Activated CD8-positive, alpha-beta T cell treated with anti-CD3 and anti-CD28 coated beads, Interleukin-2, amount 10 ng/mL, durations not matched to agents 7 days and 5 days (primary cell): ENCODE data around the gene LMAN1. TPM values are rescaled to one million over a fixed set of nuclear protein-coding genes. Genes with fewer than 3 reads are reported as not detected.

ENCODE experiments used
- ATAC-seq: fragments of 150-1000 bp; cut with Tn5 transposase; one replicate; pipeline ENCODE4 v1.10.0; 2021; ENCODE audit warnings: moderate library complexity
- CTCF ChIA-PET: fragments of 350-600 bp; sonication (Branson Sonifier 250); formaldehyde crosslinking; loops from one replicate; lab custom pipeline; 2021; ENCODE audit warnings: antibody characterized with exemption; lab: Charles Lee
- POLR2A ChIA-PET: fragments of 350-600 bp; sonication (Branson Sonifier 250); formaldehyde crosslinking; loops from one replicate; lab custom pipeline; 2021; ENCODE audit warnings: antibody characterized with exemption; lab: Charles Lee
- DNase-seq: peaks from one replicate; pipeline ENCODE4 v3.0.0-alpha.2; 2020
- H3K27ac Mint-ChIP-seq: one replicate; pipeline ENCODE4 v1.8.0; 2021; ENCODE audit warnings: mild to moderate bottlenecking, mixed read lengths
- H3K27me3 Mint-ChIP-seq: one replicate; pipeline ENCODE4 v1.8.0; 2021; ENCODE audit warnings: low read depth, mixed read lengths
- H3K36me3 Mint-ChIP-seq: one replicate; pipeline ENCODE4 v1.8.0; 2021; ENCODE audit warnings: low read depth, mixed read lengths
- H3K4me1 Mint-ChIP-seq: one replicate; pipeline ENCODE4 v1.8.0; 2021; ENCODE audit warnings: low read depth, mixed read lengths
- H3K4me3 Mint-ChIP-seq: one replicate; pipeline ENCODE4 v1.8.0; 2021; ENCODE audit warnings: mild to moderate bottlenecking, mixed read lengths
- H3K9me3 Mint-ChIP-seq: one replicate; pipeline ENCODE4 v1.8.0; 2022; ENCODE audit warnings: mixed read lengths; ENCODE audit not compliant: insufficient read depth
- total RNA-seq, 2 experiments: library from RNA; stranded (reverse); gene quantifications; one replicate each; pipeline ENCODE4 v1.2.3, GENCODE V29; 2021

The LMAN1 gene
- total RNA-seq, 2 experiments from 2014 or later = 57.2 to 59.1 TPM

- peaks cover 34% of the 10 kb centered on the region for H3K36me3 Mint-ChIP-seq
- no peak overlapping the region for H3K4me3 Mint-ChIP-seq
- DNase-seq = no peak
- H3K9me3 Mint-ChIP-seq = no peaks in the 10 kb centered on the region
- CTCF ChIA-PET = interaction anchor here (0.6 kb wide), 1 partner anchor 1742 kb away, joined by 3 read pairs; no protein-coding TSS in a partner anchor
- H3K27me3 Mint-ChIP-seq = peaks cover 2% of the 10 kb centered on the region
- no peak for ATAC-seq
- POLR2A ChIA-PET = no interaction called here
- H3K27ac Mint-ChIP-seq = no peak overlapping the region
- H3K4me1 Mint-ChIP-seq = no peaks in the 10 kb centered on the region
Measured at GRCh38 chr18:59325965-59326364, 33.1 kb downstream of the LMAN1 start.

GRCh38 chr18:59324623-59324971 lies 34.5 kb downstream of the LMAN1 start:
- POLR2A ChIA-PET = interaction anchor here (0.6 kb wide), 1 partner anchor 31 kb away, joined by 3 read pairs; no protein-coding TSS in a partner anchor
- DNase-seq (no peak), ATAC-seq (no peak)
- H3K27ac Mint-ChIP-seq = no peak overlapping the region
- H3K4me3 Mint-ChIP-seq = no peak overlapping the region
- H3K4me1 Mint-ChIP-seq = no peaks in the 10 kb centered on the region
- CTCF ChIA-PET = no interaction called here
- H3K9me3 Mint-ChIP-seq = no peaks in the 10 kb centered on the region
- H3K36me3 Mint-ChIP-seq = peaks cover 34% of the 10 kb centered on the region
- H3K27me3 Mint-ChIP-seq = peaks cover 10% of the 10 kb centered on the region

- Mint-ChIP-seq H3K4me1 (no peaks in the 10 kb centered on the region), H3K36me3 (peaks cover 29% of the 10 kb centered on the region), H3K9me3 (no peaks in the 10 kb centered on the region), H3K27ac (no peak overlapping the region), H3K27me3 (peaks cover 11% of the 10 kb centered on the region), H3K4me3 (no peak overlapping the region)
- ATAC-seq (no peak), DNase-seq (no peak)
- POLR2A ChIA-PET = no interaction called here
- CTCF ChIA-PET = no interaction called here
Measured at GRCh38 chr18:59323931-59324622, 35.0 kb downstream of the LMAN1 start.

- H3K4me1 Mint-ChIP-seq = no peaks in the 10 kb centered on the region
- DNase-seq (no peak), ATAC-seq (no peak)
- H3K4me3 Mint-ChIP-seq = no peak within 1 kb of the TSS
- no peaks in the 10 kb centered on the region for H3K36me3 Mint-ChIP-seq
- no peaks in the 10 kb centered on the region for H3K9me3 Mint-ChIP-seq
- CTCF ChIA-PET = interaction anchor here (2.2 to 2.9 kb wide), 2 partner anchors 10 to 84 kb away, joined by 11 to 14 read pairs; no protein-coding TSS in a partner anchor
- POLR2A ChIA-PET = no interaction called here
- H3K27me3 Mint-ChIP-seq = peaks cover 32% of the 10 kb centered on the region
- H3K27ac Mint-ChIP-seq = no peak within 1 kb of the TSS
Measured at GRCh38 chr18:59318460-59319050, 40.5 kb downstream of the LMAN1 start, which contains the start of gene CPLX4. TSS of gene CPLX4 (minus strand) at chr18:59318649. CDS start at chr18:59318462, 187 bp downstream.

- Mint-ChIP-seq H3K36me3 (no peaks in the 10 kb centered on the region), H3K27ac (no peak overlapping the region), H3K4me1 (no peaks in the 10 kb centered on the region), H3K27me3 (peaks cover 41% of the 10 kb centered on the region), H3K9me3 (no peaks in the 10 kb centered on the region), H3K4me3 (no peak overlapping the region)
- POLR2A ChIA-PET = no interaction called here
- CTCF ChIA-PET = interaction anchor here (0.7 to 5.3 kb wide), 3 partner anchors 31 to 91 kb away, joined by 3 to 113 read pairs (median 4); no protein-coding TSS in a partner anchor
- DNase-seq (no peak), ATAC-seq (no peak)
Measured at GRCh38 chr18:59311631-59312030, 47.4 kb downstream of the LMAN1 start.

- no peak overlapping the region for H3K27ac Mint-ChIP-seq
- ATAC-seq (no peak), DNase-seq (no peak)
- H3K4me3 Mint-ChIP-seq = peak overlapping the region; percentile 52
- no peaks in the 10 kb centered on the region for H3K36me3 Mint-ChIP-seq
- H3K4me1 Mint-ChIP-seq = no peaks in the 10 kb centered on the region
- peaks cover 48% of the 10 kb centered on the region for H3K27me3 Mint-ChIP-seq
- POLR2A ChIA-PET = no interaction called here
- H3K9me3 Mint-ChIP-seq = no peaks in the 10 kb centered on the region
- CTCF ChIA-PET = interaction anchor here (0.6 to 5.3 kb wide), 13 partner anchors 8 to 150 kb away, joined by 3 to 113 read pairs (median 5); partner anchors contain the start of gene CPLX4
Measured at GRCh38 chr18:59308938-59309260, 50.2 kb downstream of the LMAN1 start.

- Mint-ChIP-seq H3K4me1 (no peaks in the 10 kb centered on the region), H3K36me3 (no peaks in the 10 kb centered on the region)
Measured at GRCh38 chr18:59308248-59308937, 50.7 kb downstream of the LMAN1 start.

GRCh38 chr18:59306640-59307039 lies 52.4 kb downstream of the LMAN1 start:
- Mint-ChIP-seq H3K9me3 (no peaks in the 10 kb centered on the region), H3K27ac (no peak overlapping the region), H3K4me1 (no peaks in the 10 kb centered on the region), H3K36me3 (no peaks in the 10 kb centered on the region), H3K27me3 (peaks cover 37% of the 10 kb centered on the region), H3K4me3 (no peak overlapping the region)
- CTCF ChIA-PET = no interaction called here
- DNase-seq = no peak
- POLR2A ChIA-PET = no interaction called here
- ATAC-seq = no peak

More at GRCh38 chr18:59308248-59308937, 50.7 kb downstream of the LMAN1 start:
- ChIA-PET POLR2A (no interaction called here), CTCF (interaction anchor here (0.6 to 5.3 kb wide), 23 partner anchors 8 to 515 kb away, joined by 3 to 113 read pairs (median 4); partner anchors contain the start of gene CPLX4)
- ATAC-seq (peak; percentile 95), DNase-seq (peak; percentile 73)
- Mint-ChIP-seq H3K27me3 (peaks cover 47% of the 10 kb centered on the region), H3K4me3 (peak overlapping the region; percentile 52), H3K9me3 (no peaks in the 10 kb centered on the region), H3K27ac (no peak overlapping the region)

- POLR2A ChIA-PET = no interaction called here
- no peak for ATAC-seq
- Mint-ChIP-seq H3K9me3 (no peaks in the 10 kb centered on the region), H3K4me3 (no peak overlapping the region), H3K27me3 (peaks cover 27% of the 10 kb centered on the region), H3K27ac (no peak overlapping the region), H3K36me3 (no peaks in the 10 kb centered on the region), H3K4me1 (peaks cover 7% of the 10 kb centered on the region)
- no peak for DNase-seq
- CTCF ChIA-PET = no interaction called here
Measured at GRCh38 chr18:59305295-59305694, 53.8 kb downstream of the LMAN1 start.

- H3K27ac Mint-ChIP-seq = no peak overlapping the region
- H3K9me3 Mint-ChIP-seq = no peaks in the 10 kb centered on the region
- ATAC-seq (no peak), DNase-seq (no peak)
- POLR2A ChIA-PET = interaction anchor here (0.6 kb wide), 1 partner anchor 16 kb away, joined by 3 read pairs; no protein-coding TSS in a partner anchor
- no peaks in the 10 kb centered on the region for H3K36me3 Mint-ChIP-seq
- peaks cover 22% of the 10 kb centered on the region for H3K27me3 Mint-ChIP-seq
- H3K4me3 Mint-ChIP-seq = no peak overlapping the region
- CTCF ChIA-PET = interaction anchor here (1.2 to 5.3 kb wide), 3 partner anchors 11 to 99 kb away, joined by 3 to 38 read pairs (median 8); no protein-coding TSS in a partner anchor
- H3K4me1 Mint-ChIP-seq = peaks cover 7% of the 10 kb centered on the region
Measured at GRCh38 chr18:59303656-59304195, 55.3 kb downstream of the LMAN1 start.

- no peaks in the 10 kb centered on the region for H3K36me3 Mint-ChIP-seq
- POLR2A ChIA-PET = no interaction called here
- CTCF ChIA-PET = interaction anchor here (1.2 to 5.3 kb wide), 3 partner anchors 53 to 100 kb away, joined by 4 to 38 read pairs (median 8); no protein-coding TSS in a partner anchor
- no peak for DNase-seq
- no peak overlapping the region for H3K27ac Mint-ChIP-seq
- no peak for ATAC-seq
- peaks cover 7% of the 10 kb centered on the region for H3K4me1 Mint-ChIP-seq
- peaks cover 22% of the 10 kb centered on the region for H3K27me3 Mint-ChIP-seq
- H3K4me3 Mint-ChIP-seq = no peak overlapping the region
- H3K9me3 Mint-ChIP-seq = no peaks in the 10 kb centered on the region
Measured at GRCh38 chr18:59303006-59303405, 56.1 kb downstream of the LMAN1 start.
